ENCODE results near the gene GPBAR1.

Gene GPBAR1

GRCh38 chr2:218244204-218244603 is 16.6 kb upstream of the GPBAR1 start:
- DNase-seq (ENCODE audit: low spot score): no peak

GRCh38 chr2:218244665-218245064 is 16.1 kb upstream of the GPBAR1 start:
- no peak for DNase-seq (ENCODE audit: low spot score)

- no peak for DNase-seq (ENCODE audit: low spot score)
Measured at GRCh38 chr2:218245214-218245613, 15.6 kb upstream of the GPBAR1 start.

GRCh38 chr2:218249691-218250090 is 11.1 kb upstream of the GPBAR1 start:
- DNase-seq (ENCODE audit: low spot score): no peak

GRCh38 chr2:218252509-218253231 is 8.1 kb upstream of the GPBAR1 start:
- no peak for DNase-seq (ENCODE audit: low spot score)

- DNase-seq (ENCODE audit: low spot score): no peak
Measured at GRCh38 chr2:218253232-218253625, 7.6 kb upstream of the GPBAR1 start.

- peak; percentile 64 for DNase-seq (ENCODE audit: low spot score)
Measured at GRCh38 chr2:218255446-218255845, 5.4 kb upstream of the GPBAR1 start.

- DNase-seq (ENCODE audit: low spot score): no peak
Measured at GRCh38 chr2:218256612-218257350, 4.0 kb upstream of the GPBAR1 start.

GRCh38 chr2:218257390-218257981 is 3.3 kb upstream of the GPBAR1 start:
- no peak for DNase-seq (ENCODE audit: low spot score)

GRCh38 chr2:218259099-218259961 is 1.5 kb upstream of the GPBAR1 start:
- DNase-seq (ENCODE audit: low spot score): peak; percentile 35

GRCh38 chr2:218260166-218260565 is 649 bp upstream of the GPBAR1 start:
- no peak for DNase-seq (ENCODE audit: low spot score)

GRCh38 chr2:218261423-218262236 is 815 bp downstream of the GPBAR1 start:
- no peak for DNase-seq (ENCODE audit: low spot score)

GRCh38 chr2:218262237-218262600 is 1.4 kb downstream of the GPBAR1 start:
- no peak for DNase-seq (ENCODE audit: low spot score)

GRCh38 chr2:218262631-218263586 is 2.1 kb downstream of the GPBAR1 start:
- DNase-seq (ENCODE audit: low spot score): no peak

- no peak for DNase-seq (ENCODE audit: low spot score)
Measured at GRCh38 chr2:218263817-218264641, 3.2 kb downstream of the GPBAR1 start.

GRCh38 chr2:218264773-218265561 is 4.2 kb downstream of the GPBAR1 start:
- DNase-seq (ENCODE audit: low spot score): no peak

- DNase-seq (ENCODE audit: low spot score): no peak
Measured at GRCh38 chr2:218265626-218266025, 4.8 kb downstream of the GPBAR1 start.

GRCh38 chr2:218266316-218266979 is 5.6 kb downstream of the GPBAR1 start:
- DNase-seq (ENCODE audit: low spot score): no peak
